CD4-positive, alpha-beta T cell treated with Interleukin-15 for 1 hour (primary cell): ENCODE measurements around the gene BLMH.

Source experiments
- DNase-seq: peaks from one replicate; pipeline ENCODE4 v3.0.0-alpha.2; 2020

The BLMH gene, protein sequence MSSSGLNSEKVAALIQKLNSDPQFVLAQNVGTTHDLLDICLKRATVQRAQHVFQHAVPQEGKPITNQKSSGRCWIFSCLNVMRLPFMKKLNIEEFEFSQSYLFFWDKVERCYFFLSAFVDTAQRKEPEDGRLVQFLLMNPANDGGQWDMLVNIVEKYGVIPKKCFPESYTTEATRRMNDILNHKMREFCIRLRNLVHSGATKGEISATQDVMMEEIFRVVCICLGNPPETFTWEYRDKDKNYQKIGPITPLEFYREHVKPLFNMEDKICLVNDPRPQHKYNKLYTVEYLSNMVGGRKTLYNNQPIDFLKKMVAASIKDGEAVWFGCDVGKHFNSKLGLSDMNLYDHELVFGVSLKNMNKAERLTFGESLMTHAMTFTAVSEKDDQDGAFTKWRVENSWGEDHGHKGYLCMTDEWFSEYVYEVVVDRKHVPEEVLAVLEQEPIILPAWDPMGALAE

DNA sequence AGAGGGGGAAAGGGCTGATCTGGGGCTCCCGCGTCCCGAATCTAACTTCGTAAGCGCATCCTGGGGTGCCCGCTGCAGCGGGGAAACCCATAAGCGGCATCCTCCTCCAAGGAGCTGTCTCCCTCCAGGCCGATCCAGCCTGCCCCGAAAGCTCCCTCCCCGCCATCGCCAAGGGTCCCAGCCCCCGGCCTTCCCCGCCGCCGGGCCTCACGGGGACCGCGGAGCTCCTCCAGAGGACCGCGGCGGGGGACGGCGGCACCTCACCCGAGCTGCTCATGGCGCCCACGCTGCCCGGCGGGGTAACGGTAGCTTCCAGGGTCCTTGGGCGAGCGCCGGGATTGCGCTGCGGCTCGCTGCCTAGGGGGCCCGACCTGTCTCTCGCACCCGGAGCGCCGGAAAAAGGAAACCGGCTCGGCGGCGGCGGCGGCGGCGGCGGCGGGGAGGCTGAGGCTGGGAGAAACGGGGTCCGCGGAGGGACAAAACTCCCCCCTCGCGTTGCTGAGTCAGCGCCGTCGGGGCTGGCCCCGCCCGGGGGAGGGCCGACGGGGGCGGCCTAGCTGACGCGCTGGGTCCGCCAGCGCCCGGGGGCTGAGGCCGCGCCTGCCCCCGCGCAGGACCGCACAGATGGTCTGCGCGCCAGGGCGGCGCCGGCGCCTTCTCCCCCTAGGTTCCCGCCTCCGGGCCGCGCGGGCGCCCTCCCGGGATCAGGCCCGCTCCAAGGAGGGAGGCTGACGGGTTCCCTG lies at the start of gene BLMH:
Gene BLMH, minus strand, starts transcription at position 402 of the 743 bp plus-strand sequence. Its CDS starts 125 bp downstream, at position 277.
- DNase-seq, result peak; percentile 77

DNA sequence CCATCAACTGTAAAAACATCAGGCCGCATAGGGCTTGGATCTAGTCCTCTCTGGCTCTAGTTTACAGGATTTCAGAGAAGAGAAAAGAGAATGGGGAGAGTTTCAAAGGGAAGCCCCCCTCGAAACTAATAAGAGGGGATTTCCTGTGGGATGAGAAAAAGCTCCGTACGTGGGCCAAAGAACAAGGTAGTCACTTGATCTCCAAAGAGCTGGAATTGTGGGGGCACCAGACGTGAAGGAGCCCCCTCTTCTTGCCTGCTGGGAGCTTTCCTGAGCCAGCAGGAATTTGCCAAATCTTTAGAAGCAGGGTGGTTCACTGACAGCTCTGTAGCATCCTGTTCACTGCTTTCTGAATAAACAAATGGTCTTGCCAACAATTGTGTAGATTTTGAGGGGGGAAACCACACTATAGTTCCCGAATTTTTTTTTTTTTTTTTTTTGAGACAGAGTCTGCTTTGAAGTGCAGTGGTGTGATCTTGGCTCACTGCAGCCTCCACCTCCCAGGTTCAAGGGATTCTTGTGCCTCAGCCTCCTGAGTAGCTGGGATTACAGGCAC lies 49.1 kb upstream of the BLMH start:
- DNase-seq, result no peak

DNA sequence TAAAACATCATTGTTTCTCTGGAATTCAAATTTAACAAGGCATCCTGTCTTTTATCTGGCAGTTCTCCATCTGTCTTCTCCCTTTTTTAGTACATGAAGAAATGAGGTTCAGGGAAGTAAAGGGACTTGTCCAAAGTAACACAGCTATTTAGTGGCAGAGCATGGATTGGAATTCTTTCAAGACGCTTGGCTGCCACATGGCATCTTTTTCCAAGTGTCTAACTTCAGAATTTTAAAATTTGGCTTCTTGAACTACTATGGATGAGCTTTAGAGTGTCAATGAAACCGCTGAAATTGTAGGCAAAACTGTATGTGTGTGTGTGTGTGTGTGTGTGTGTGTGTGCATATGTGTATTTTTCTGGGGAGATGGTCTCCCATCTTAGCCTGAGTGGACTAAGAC lies 47.3 kb upstream of the BLMH start:
- DNase-seq, result no peak

DNA sequence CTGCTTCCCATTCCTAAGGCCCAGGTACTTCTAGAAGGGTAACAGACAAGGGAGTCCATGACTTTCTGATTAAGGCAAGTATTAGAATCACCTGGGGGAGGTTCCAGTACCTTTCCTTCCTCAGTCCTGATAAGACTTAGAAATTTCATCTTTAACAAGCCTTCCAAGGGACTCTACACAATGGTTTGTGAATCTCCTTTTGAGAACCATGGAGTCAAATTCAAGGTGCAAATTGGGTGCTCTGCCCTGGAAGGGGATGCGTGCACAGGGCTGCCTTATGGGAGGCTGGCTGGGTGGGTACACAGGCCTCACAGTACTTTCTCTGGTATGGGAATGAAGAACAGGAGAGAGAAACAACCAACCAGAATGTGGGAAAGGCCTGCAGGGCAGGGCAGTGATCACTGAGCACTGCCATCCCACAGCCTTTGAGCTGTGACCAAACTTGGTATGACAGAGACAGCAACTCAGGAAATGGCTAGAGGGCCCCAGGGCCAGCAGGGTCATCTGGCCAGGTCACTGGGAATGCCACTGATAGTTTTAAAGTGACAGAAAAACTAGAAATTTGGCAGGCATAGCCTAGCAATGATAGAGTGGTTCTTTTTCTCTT lies 45.8 kb upstream of the BLMH start:
- DNase-seq, result no peak

DNA sequence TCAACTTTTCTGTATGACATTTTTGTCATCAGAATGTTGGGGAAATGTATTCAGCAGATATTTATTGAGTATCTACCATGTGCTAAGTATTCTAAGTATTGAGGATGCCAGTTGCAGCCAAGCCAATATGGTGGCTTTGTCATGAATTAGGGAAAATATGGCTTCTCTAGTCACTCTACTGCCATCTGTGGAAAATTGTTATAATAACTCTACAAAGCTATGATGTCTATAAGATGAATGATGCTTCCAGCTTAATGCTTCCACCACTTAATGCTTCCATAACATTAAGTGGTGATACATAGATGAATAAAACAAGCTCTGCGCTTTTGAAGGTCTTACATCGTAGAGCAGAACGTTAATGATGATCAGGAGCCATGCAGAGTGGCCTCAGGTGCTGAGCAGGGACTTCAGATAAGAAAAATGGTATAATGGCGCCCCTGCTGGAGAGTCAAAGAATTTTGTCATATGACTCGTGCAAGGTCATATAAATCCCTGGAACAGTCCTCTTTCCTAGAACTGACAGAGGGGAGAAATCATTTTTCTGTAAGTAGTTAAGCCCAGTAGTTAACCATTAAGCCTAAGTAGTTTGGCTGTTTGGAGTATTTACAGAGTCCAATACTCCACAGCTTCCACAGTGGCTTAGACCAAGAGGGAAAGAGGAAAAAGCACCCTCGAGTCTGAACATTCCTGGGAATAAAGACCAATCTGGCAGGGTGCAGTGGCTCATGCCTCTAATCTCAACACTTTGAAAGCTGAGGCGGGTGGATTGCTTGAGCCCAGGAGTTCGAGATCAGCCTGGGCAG lies 44.8 kb upstream of the BLMH start:
- DNase-seq, result peak; percentile 55

DNA sequence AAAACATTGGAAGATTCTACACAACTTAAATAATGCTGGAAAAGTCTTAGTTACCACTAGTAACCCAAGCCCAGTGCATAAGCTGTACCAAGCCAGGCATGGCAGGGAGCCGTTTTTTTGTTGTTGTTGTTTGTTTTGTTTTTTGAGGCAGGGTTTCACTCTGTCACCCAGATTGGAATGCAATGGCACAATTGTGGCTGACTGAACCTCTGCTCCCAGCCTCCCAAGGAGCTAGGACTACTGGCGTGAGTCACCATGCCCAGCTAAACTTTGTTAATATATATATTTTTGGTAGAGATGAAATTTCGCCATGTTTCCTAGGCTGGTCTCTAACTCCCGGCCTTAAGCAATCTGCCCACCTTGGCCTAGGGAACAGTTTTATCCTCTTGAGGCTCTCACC lies 42.7 kb upstream of the BLMH start:
- DNase-seq, result no peak

DNA sequence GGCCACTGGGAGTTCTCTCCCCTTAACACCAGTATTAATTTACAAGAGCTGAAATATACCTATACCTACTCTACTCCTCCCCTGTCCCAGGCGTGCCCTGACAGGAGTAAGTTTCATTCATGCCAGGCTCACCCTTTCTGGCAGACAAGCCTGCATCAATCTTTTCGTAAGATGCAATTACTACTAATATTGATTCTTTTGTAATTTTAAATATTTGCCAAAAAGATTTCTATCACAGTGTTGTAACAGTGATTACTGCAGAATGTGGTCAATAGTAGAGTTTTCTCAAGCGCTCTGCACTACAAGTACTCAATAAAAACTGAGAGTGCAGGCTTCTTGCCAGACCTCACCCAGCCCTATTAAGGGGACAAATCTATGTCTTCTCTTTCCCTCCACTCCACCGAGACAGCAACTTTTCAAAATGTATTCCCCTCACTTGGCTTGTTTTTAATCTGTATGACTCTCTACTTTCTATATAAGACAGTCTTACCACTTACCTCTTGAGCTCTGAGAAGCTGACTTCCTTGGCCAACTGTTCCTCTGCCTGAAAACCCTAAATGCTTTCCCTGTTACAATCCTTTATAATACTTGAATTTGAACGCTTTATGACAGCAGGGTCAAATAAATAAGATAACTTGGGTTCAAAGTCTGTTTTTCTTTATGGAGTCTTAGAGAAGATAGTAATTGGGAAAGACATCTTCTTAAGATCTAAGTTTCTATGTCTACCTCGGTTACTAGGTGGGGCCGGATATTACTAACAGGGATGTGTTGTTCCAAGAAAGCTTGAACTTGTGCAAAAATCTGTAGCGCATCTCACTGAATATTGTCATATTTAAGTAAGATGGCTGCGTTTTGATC lies 42.0 kb upstream of the BLMH start, which contains the start of gene TMIGD1:
Gene TMIGD1, minus strand, starts transcription at position 555 of the 858 bp plus-strand sequence. CDS start 1,924 bp downstream, outside the sequence.
- no peak for DNase-seq

DNA sequence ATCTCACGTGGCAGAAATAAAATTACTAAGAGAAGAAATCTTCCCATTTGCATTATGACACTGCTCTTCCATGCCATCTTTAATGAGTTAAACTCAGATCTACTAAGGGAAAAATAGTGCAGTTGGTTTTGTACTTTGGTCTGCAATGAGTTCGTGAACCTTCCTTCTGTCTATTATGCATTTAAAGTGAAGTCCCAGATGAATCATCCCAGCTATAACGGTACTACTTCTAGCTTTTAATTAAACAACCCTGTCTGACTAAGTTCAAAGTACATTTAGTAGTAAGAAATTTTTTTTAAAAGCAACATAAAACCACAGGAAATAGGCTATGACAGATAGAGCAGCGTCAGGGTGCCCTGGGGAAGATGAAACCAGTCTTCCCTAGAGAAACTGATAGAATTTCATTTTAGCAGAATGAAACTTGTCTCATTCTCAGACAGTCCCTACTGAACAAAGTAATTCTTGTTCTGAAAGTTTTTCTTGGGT lies 40.4 kb upstream of the BLMH start:
- DNase-seq, result peak; percentile 55

DNA sequence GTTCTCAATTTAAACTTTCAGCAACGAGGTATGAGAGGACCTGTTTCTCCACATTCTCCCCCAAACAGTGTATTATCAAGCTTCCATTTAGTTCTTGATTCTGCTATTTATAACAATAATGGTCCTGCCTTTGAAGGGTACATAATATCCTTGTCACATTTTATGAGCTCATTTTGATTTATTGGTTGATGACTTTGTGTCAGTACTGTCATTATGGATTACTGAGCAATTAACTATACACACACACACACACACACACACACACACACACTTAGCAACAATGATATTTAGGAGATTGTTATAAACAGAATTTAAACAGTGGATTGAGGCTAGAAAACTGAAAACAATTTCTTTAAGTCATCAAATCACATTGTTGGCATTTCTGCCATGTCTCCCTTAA lies 35.1 kb upstream of the BLMH start:
- DNase-seq, result no peak

DNA sequence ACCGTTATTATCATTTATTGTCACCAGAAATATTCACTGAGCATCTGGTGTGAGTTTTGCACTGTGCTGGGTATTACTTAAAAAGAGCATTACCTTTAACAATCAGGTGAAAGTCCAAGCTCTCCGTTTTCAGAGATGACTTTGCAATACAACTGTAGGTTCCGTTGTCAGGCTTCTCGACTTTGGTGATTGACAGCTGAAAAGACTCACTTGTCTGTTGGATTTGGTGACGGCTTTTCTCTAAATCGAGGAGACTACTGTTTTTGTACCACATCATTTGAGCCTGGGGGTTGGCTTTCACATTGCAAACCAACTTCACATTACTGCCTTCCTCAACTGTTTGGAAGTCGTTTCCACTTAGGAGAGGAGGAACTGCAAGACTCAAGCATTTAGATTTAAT lies 33.0 kb upstream of the BLMH start:
- no peak for DNase-seq

DNA sequence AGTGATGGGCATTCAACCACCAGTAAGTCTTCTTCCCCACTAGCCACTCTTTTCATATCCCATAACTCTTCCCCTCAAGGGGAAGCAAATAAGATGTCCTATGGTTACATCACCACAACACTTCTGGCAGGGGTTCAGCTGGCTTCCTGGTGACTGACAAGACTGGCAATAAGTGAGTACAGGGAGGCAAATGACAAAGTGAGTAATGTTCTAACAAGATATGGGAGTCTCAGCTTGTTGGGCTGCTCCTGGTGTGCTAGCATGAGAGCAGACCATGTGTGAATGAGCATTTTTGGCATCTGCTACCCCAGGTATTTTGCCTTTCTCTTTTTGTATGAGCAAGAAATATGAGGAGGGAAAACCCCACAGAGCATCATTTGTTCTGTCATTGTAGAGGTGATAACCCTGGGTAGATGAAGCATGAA lies 32.2 kb upstream of the BLMH start:
- peak; percentile 36 for DNase-seq

DNA sequence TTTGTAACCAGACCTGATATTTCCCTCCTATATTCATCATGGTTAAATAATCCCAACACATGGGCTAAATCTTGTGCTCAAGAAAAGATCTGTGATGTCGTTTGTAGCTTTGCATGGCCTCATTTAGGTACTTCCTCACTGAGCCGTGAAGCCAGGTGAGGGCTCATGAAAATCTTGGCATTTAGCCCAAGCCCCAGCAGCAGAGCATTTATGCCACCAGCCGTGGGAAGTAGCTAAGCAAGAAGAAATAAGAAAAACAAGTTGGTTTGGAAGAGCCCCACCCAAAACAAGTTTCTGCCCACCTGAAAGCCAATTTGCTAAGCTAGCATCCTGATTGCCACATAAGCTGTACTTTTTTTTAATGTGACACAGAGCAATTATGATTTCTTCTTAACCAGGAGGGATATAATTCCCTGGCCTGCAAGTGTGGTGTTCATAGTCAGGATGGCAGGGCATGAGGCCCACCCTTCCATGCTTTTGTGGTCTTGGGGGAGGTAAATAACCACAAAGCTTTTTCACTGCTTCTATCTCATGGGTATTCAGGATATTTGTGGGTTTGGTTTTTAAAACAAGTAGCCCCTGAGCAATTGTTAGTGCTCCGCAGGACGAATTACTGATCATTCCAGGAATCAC lies 31.6 kb upstream of the BLMH start:
- peak; percentile 49 for DNase-seq

DNA sequence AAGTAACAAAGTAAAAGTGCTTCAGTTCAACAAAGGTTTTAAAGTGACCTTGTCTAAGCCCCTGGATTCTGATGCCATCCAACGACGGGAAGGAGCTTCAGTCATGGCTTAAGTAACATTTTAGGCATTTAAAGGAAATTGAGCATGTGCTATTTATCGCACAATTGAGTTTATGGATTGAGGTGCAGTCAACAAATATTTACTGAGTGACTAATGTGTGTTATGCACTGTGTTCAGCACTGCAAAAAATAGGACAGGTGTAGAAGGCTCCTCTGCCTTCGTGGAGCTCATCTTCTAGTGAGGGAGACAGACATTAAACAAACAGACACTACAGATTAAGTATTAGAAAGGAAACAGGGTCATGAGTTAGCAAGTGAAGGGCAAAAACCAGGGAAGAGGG lies 29.6 kb upstream of the BLMH start:
- no peak for DNase-seq

DNA sequence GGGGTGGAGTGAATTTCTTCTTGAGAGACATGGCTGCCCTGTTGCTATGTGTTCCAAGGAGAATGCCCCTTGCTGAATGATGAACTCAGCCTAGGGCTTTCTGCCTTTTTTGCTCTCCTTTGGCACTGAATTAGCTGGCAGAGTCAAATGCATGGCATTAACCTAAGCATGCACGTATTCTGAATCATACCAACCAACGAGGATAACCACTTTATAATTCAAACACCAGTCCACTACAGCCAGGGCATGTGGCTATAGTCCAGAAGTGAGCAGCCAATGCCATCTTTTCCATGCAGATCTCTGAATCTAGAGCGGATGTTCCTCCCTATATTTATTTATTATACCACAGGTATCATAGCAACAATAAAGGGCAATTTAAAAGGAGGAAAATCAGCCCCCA lies 26.4 kb upstream of the BLMH start:
- no peak for DNase-seq

DNA sequence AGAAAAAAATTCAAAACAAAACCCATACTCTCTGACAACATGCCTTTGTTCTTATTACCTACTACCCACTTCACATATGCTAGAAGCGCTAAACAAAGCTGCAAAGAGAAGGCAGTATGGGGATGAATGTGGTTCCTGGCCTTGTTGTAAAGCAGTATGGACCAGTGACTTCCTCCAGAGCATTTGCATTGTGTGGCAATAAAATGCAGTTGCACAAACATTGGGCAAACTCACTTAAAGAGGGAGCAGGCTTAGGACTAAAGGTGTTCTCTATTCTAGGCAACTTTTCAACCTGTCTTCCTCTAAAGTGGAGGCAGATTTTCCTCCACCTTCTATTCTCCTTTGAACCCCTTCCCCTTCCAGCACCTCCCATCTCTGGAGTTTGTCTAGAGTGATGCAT lies 25.0 kb upstream of the BLMH start:
- DNase-seq, result no peak

DNA sequence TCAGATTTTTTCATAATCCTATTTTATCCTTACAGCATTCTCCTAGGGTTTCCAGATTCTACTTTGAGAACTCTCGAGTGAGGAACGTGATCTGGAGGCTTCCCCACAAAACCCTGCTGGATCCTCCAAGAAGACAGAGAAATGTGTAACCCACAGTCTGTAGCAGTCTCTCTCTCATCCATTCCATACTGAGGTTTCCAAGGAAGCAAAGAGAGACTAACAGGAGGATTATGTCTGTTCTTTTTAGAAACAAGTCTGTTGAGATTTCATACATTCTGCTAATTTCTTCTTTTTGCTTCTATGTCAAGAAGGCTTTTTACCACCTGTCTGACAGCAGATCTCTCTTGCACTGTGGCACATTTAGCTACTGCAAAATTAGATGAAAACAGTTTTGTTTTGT lies 23.4 kb upstream of the BLMH start:
- DNase-seq, result no peak

DNA sequence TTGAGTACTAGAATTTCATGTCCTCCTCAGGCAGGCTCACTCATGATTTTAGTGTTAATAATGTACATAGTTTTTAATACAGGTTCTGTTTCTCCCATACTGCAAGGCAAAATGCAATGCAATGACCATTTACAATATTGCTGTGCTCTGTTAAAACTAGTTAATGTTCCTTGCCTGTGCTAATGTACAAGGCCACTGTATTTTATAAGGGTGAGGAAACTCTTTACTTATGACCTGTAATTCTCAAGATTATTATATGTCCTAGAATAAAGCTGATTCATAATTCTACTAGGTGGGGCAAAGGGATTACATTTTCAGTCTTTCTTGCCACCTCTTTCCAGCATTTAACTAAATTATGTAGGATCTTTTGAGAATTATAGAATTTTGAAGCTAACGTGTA lies 22.7 kb upstream of the BLMH start:
- no peak for DNase-seq

DNA sequence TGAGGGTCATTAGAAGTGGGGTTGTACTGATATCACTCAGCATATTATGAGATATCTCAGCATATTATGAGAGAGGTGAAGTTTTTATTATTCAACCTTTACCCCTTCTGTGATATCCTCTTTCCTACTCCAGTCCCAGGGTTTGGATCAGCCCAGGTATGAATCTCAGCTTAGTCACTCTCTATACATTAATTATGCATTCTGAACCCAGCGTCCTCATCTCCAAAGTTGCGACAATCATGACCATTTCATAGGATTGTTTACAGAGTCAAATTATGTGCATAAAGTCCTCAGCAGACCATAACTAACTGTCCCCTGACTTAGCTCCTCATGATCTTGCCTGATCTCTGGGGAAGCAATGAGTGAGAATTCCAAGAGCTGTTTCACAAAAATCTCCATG lies 20.5 kb upstream of the BLMH start:
- no peak for DNase-seq

DNA sequence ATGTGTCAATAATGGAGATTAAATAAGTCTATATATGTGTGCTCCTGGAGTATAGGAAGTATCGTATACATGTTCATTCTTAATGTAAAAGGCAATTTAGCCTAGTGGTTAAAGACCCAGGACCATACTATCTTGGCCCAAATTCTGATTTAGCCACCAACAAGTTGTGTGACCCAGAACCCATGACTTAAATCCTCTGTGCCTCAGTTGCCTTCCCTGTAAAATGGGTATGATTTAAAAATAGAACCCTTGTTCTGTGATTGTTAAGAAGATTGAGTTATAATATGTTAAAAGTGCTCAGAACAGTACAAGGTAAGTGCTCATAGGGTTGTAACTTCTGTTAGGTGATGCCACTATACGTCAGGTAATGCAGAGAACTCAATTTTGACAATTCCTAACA lies 18.8 kb upstream of the BLMH start:
- DNase-seq, result no peak

DNA sequence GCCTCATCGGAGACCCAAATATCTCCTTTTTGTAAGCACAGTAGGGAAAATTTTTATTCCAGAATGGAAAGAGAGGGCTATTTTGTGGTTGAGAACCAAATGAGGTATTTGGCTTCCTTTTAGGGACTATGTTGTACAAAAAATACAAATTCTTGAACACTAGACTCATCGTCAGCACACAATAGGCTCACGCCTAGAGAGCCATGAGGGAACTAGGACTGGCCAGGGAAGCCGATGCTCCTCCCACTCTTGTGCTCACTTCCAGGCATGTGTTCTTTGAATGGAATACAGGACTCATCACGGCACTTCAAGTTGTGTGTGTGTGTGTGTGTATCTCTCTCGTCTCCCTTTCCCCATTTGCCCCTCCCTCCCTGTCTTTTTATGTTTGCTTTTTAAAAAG lies 17.8 kb upstream of the BLMH start:
- no peak for DNase-seq

DNA sequence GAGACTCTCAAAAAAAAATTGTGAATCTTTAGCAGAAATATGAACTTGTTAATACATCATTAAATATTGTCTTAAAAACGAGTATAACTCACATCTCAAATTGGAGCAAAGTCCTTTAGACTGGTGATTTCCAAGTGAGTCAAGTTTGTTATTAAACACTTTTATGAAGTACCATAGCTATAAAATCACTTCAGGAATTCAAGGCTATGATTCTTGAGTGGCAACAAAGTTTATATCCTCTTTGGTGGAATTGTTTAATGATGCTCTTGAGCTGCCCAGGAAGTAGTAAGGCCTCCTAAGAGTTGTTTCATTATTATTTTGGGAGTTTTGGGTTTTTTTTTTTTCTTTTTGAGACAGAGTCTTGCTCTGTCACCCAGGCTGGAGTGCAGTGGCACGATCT lies 16.7 kb upstream of the BLMH start:
- no peak for DNase-seq
